ENCODE data around the gene SLC15A5.

SLC15A5 gene

DNA sequence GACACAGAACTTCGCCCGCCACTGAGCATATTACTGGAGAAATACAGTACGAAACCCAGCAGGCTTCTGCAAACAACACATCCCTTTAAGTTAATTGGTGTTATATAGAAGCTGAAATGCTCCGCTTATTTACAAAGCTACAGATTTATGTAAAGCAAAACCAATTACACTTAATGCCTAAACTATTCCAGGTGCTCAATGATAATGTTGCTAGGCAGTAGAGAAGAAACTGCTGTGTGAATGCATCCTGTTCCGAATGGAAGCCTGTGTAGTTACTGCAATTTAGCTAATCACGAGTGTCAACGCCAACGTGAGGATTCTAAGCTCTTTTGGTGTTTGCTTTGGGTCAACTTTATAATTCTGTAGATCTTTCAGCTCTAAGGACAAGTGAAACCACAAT is 89.8 kb downstream of the SLC15A5 start:
- Histone ChIP-seq H3K27me3 (ENCODE audit: low read depth) (peaks cover 3% of the 10 kb centered on the region; the same call in 1 of the 2 replicates), H3K36me3 (replicated peaks) (no peaks in the 10 kb centered on the region), H3K4me3 (no peak overlapping the region), H3K4me1 (no peaks in the 10 kb centered on the region), H3K9me3 (no peaks in the 10 kb centered on the region)
- in situ Hi-C loops (cut with MboI; ENCODE audit: low sequenced_read_pairs), result no loop called here
- no peak for DNase-seq (ENCODE audit: low spot score in 2 of 2)

DNA sequence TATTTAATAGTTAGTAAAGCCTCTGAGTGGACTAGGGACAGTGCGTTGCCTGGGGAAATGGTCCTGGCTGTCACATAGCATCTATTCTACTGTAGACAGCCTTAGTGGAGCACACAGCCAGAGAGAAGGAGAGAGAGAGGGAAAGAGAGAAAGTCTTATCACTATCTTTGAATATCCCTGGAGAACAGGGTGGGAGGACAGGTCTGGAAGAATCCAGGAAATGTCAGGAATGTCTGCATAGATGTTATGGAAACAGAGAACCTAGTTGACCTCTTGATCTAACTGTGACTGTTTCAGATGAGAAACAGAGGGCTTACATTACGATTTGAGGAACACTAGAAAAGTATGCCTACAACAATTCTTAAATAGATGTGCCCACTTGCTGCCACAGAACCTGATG is 92.8 kb downstream of the SLC15A5 start:
- DNase-seq (ENCODE audit: low spot score in 2 of 2), result no peak
- in situ Hi-C loops (cut with MboI; ENCODE audit: low sequenced_read_pairs), result no loop called here

DNA sequence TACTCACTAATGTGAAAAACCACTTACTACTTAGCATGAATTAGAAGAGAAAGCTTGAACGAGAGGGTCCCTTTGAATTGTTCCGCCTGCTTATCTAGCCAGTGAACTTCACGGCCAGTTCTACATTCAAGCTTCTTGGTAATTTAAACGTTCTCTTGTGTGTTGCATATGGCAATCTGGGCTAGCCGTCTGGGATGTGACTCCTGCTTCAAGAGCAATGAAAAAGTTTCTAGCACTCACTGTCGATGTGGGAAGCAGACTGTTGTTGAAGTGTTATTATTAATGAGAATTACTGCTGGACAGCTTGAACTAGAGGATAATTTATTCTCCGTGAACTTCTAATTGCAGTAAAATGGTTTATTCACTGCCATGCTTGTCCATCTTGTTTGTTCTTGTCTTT is 93.9 kb downstream of the SLC15A5 start:
- in situ Hi-C loops (cut with MboI; ENCODE audit: low sequenced_read_pairs), result no loop called here
- no peak for DNase-seq (ENCODE audit: low spot score in 2 of 2)
- Histone ChIP-seq H3K9me3 (no peaks in the 10 kb centered on the region), H3K4me1 (no peaks in the 10 kb centered on the region), H3K27me3 (ENCODE audit: low read depth) (peaks cover 3% of the 10 kb centered on the region; the same call in 1 of the 2 replicates), H3K4me3 (no peak overlapping the region), H3K36me3 (replicated peaks) (no peaks in the 10 kb centered on the region)

More for the DNA sequence above, 92.8 kb downstream of the SLC15A5 start:
- H3K9me3 ChIP-seq, result no peaks in the 10 kb centered on the region
- peaks cover 3% of the 10 kb centered on the region; the same call in 1 of the 2 replicates for H3K27me3 ChIP-seq (ENCODE audit: low read depth)
- no peak overlapping the region for H3K4me3 ChIP-seq
- no peaks in the 10 kb centered on the region for H3K4me1 ChIP-seq
- no peaks in the 10 kb centered on the region for H3K36me3 ChIP-seq (replicated peaks)

DNA sequence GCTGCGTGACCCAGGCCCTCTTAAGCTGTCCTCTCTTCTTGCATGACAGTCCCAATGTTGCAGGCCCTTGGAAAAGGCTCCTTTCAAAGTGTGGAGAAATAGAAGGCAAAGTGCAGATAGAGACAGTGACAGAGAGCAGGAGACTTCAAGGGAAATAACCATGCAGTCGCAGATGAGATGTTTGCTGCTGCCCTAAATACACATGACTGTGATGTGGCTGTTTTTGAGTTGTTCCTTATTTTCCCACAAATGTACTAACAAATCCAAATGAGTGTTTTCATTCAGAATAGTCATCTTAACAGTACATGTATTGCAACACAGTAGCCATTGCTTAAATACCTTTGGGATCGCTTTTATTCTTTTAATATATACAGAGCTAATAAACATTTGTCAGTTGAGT is 101.6 kb downstream of the SLC15A5 start:
- in situ Hi-C loops (cut with MboI; ENCODE audit: low sequenced_read_pairs), result no loop called here
- H3K4me1 ChIP-seq, result no peaks in the 10 kb centered on the region
- DNase-seq (ENCODE audit: low spot score in 2 of 2), result no peak
- H3K36me3 ChIP-seq (replicated peaks), result no peaks in the 10 kb centered on the region
- H3K4me3 ChIP-seq, result no peak overlapping the region
- H3K9me3 ChIP-seq, result no peaks in the 10 kb centered on the region
- 0 out of 2 replicates have a peak, but pooled peaks cover 3% of the 10 kb centered on the region for H3K27me3 ChIP-seq (ENCODE audit: low read depth)

DNA sequence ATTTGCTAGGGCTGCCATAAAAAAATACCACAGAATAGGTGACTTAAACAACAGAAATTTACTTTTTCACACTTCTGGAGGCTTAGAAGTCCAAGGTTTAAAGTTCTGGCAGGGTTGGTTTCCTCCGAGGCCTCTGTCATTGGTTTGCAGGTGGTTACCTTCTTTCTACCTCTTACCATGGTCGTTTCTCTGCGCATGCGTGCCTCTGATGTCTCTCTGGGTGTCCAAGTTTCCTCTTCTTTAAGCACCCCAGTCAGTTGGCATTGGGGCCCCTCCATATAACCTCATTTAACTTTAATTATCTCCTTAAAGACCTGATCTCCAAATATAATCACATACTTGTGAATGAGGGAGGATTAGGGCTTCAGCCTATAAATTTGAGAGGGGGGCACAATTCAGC is 103.2 kb downstream of the SLC15A5 start:
- no peak for DNase-seq (ENCODE audit: low spot score in 2 of 2)
- Histone ChIP-seq H3K4me1 (no peaks in the 10 kb centered on the region), H3K4me3 (no peak overlapping the region), H3K27me3 (ENCODE audit: low read depth) (0 out of 2 replicates have a peak, but pooled peaks cover 3% of the 10 kb centered on the region), H3K36me3 (replicated peaks) (no peaks in the 10 kb centered on the region), H3K9me3 (no peaks in the 10 kb centered on the region)
- in situ Hi-C loops (cut with MboI; ENCODE audit: low sequenced_read_pairs), result no loop called here

DNA sequence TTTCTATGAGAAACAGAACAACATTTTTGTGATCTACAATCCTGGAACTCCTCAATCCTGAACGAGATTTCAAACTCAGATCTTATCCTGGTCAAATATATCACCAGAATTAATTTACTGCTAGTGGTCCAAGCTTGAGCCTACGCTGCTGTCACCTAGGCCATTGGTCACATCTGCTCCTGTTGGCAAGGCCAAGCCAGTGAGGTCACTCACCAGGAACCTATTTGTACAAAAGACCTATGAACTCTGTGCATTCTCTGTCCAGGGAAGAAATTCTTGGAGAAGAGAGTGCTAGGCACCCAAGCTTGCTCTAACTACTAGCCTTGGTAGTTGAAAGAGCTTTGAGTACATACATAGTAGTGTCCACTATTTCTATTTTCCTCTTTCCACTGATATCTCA is 106.1 kb downstream of the SLC15A5 start:
- Histone ChIP-seq H3K27me3 (ENCODE audit: low read depth) (0 out of 2 replicates have a peak, but pooled peaks cover 3% of the 10 kb centered on the region), H3K9me3 (no peaks in the 10 kb centered on the region), H3K4me3 (no peak overlapping the region), H3K4me1 (no peaks in the 10 kb centered on the region), H3K36me3 (replicated peaks) (no peaks in the 10 kb centered on the region)
- in situ Hi-C loops (cut with MboI; ENCODE audit: low sequenced_read_pairs), result no loop called here
- DNase-seq (ENCODE audit: low spot score in 2 of 2), result no peak

DNA sequence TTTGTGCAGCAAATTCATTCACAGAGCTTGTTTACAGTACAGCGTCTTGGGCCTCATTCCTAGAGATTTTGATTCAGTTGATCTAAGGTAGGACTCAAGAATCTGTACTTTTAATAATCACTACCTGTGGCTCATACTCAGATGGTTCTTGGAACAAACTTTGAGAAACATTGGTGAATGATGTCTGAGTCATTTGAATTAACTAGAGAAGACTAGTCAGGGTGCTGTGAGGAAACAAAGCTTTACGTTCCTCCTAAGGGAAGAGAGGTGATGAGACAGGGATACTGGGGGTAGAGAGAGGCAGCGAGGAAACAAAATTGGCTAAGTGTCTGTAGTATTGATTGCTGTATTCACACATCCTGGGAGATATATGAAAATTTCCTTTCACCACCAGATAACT is 109.4 kb downstream of the SLC15A5 start:
- in situ Hi-C loops (cut with MboI; ENCODE audit: low sequenced_read_pairs), result no loop called here
- Histone ChIP-seq H3K36me3 (replicated peaks) (no peaks in the 10 kb centered on the region), H3K4me1 (no peaks in the 10 kb centered on the region), H3K4me3 (no peak overlapping the region), H3K27me3 (ENCODE audit: low read depth) (peaks cover 5% of the 10 kb centered on the region; the same call in 1 of the 2 replicates), H3K9me3 (no peaks in the 10 kb centered on the region)
- DNase-seq (ENCODE audit: low spot score in 2 of 2), result no peak

DNA sequence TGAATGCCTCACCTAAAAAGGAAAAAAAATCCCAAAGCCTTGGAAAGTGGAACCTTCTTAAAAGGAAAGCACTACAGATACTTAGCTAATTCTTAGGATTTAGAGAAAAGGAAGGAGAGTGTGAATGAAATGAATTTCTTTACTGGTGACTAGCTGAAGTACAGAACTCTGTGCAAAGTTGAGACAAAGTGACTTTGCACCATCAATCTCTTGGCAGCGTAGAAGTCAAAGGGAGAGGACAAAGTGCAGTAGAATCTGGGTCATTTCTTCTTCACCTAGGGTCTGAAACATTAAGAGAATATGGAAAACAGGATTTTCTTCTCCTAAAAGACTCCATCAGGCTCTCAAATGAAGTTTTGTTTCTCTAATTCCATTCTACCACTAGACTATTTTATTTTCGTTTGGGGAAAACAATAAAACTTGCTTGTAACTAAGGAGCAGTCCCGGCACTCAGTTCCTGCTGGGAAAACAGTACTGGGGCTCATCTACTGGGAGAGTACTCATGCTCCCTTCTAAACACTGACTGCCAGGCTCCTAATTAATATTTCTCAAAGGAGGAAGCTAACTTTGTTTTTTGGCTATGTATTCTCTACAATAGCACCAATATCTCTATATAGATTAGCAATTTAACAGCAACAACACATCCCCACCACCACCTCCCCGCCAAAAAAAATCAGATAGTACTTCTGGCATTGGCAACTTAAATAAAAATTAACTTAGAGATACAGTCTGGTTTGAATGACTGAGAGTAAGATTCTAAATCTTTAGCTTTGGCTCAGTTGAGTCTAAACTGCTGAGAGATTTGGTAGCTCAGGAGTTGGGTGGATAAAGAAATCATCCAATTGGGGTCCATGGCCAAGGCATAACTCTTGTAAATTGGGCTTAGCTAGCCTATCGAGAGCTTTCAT is 110.7 kb downstream of the SLC15A5 start:
- Histone ChIP-seq H3K4me1 (no peaks in the 10 kb centered on the region), H3K4me3 (no peak overlapping the region), H3K27me3 (ENCODE audit: low read depth) (peaks cover 6% of the 10 kb centered on the region), H3K9me3 (no peaks in the 10 kb centered on the region), H3K36me3 (replicated peaks) (no peaks in the 10 kb centered on the region)
- in situ Hi-C loops (cut with MboI; ENCODE audit: low sequenced_read_pairs), result no loop called here
- no peak for DNase-seq (ENCODE audit: low spot score in 2 of 2)

DNA sequence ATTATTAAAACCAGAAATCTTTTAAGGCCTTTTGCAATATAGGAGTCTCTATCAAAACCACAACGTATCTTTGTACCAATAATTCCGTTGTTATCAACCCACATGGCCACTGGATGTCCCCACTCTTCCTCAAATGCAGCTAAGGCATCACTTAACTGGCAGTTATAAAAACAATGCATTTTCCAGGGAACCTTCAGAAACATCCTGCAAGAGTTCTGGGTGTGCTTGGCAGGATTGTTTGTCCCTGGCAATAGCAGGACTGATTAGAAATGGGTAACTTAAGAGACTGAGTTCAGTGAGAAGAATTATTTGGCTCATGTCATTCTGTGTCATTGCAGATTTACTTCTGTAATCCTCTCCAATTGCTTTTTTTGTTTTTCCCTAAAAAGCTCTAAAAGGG is 112.0 kb downstream of the SLC15A5 start:
- Histone ChIP-seq H3K9me3 (no peaks in the 10 kb centered on the region), H3K36me3 (replicated peaks) (no peaks in the 10 kb centered on the region), H3K4me3 (no peak overlapping the region), H3K4me1 (no peaks in the 10 kb centered on the region), H3K27me3 (ENCODE audit: low read depth) (peaks cover 19% of the 10 kb centered on the region)
- in situ Hi-C loops (cut with MboI; ENCODE audit: low sequenced_read_pairs), result no loop called here
- DNase-seq (ENCODE audit: low spot score in 2 of 2), result peak; percentile 37 to 38

DNA sequence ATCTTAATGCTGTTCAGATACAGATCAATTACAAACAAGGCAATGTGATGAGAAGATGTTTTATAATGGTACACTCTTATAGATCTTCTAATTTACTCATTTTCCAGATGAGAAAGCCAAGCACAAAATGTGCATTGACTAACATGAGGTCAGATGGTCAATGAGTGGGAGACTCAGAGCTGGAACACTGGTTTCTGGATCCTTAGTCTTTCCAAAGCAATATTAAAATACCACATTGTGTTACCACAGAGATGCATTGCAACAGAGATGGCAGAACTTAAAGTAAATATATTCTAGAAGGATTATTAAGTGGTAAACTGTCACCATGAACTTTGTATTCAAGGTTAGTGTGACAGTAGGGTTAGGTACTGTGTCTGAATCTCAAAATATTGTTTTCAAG is 113.6 kb downstream of the SLC15A5 start:
- Histone ChIP-seq H3K4me3 (no peak overlapping the region), H3K4me1 (no peaks in the 10 kb centered on the region), H3K27me3 (ENCODE audit: low read depth) (peaks cover 22% of the 10 kb centered on the region), H3K9me3 (no peaks in the 10 kb centered on the region), H3K36me3 (replicated peaks) (no peaks in the 10 kb centered on the region)
- in situ Hi-C loops (cut with MboI; ENCODE audit: low sequenced_read_pairs), result no loop called here
- DNase-seq (ENCODE audit: low spot score in 2 of 2), result no peak

DNA sequence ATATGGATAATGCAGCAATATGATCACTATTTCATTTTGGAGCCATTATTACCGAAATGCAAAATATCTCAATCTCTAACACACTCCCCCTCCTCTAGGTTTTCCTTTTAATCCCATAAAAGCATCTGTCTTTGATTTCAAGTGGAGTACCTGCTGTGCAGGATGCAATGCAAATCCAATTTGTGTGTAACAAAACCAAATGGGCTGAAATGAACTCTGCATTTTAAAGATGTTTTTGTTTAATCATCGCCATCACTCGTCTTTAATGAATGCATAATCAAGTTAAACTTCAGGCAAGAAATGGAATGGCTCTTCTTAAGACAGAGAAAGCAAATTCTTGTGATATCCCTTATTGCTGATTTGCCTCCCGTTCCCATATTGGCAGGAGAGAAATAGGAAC is 114.3 kb downstream of the SLC15A5 start:
- Histone ChIP-seq H3K9me3 (no peaks in the 10 kb centered on the region), H3K36me3 (replicated peaks) (no peaks in the 10 kb centered on the region), H3K4me3 (no peak overlapping the region), H3K27me3 (ENCODE audit: low read depth) (peaks cover 22% of the 10 kb centered on the region), H3K4me1 (no peaks in the 10 kb centered on the region)
- DNase-seq (ENCODE audit: low spot score in 2 of 2), result no peak
- in situ Hi-C loops (cut with MboI; ENCODE audit: low sequenced_read_pairs), result no loop called here

DNA sequence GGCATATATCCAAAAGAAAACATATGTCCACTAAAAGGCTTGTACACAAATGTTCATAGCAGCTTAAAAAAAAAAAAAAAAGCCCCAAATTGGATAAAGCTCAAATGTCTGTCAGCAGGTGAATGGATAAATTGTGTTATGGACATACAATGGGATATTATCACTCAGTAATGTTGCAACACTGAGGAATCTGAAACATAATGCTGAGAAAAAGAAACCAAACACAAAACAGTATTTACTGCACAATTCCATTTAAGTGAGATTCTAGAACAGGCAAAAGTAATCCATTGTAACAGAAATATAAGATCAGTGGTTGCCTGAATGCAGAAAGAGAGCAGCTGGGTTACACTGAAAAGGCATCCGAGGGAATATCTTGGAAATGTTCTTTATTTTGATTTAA is 117.9 kb downstream of the SLC15A5 start:
- no peak for DNase-seq (ENCODE audit: low spot score in 2 of 2)
- Histone ChIP-seq H3K36me3 (replicated peaks) (no peaks in the 10 kb centered on the region), H3K27me3 (ENCODE audit: low read depth) (peaks cover 22% of the 10 kb centered on the region), H3K4me1 (no peaks in the 10 kb centered on the region), H3K9me3 (no peaks in the 10 kb centered on the region), H3K4me3 (no peak overlapping the region)
- in situ Hi-C loops (cut with MboI; ENCODE audit: low sequenced_read_pairs), result no loop called here

DNA sequence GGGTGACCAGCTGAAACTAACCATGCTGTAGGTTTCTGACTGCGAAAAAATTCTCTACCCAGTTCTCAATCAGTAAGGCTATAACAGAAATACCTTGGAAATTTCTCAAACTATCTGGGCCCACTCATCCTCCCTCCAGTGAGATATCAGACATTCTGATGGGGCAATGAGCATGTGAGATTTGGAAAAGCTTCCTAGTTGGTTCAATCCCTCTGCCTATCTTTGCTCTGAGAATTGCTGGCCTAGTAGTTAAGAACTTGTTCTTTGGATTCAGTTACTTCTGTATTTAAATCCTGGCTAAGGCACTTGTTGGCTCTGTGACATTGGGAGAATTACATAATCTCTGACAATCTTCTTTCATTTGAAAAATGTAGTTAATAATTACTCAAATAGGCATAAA is 119.4 kb downstream of the SLC15A5 start:
- no peak for DNase-seq (ENCODE audit: low spot score in 2 of 2)
- H3K9me3 ChIP-seq, result no peaks in the 10 kb centered on the region
- H3K4me3 ChIP-seq, result no peak overlapping the region
- in situ Hi-C loops (cut with MboI; ENCODE audit: low sequenced_read_pairs), result no loop called here
- no peaks in the 10 kb centered on the region for H3K36me3 ChIP-seq (replicated peaks)
- no peaks in the 10 kb centered on the region for H3K4me1 ChIP-seq
- H3K27me3 ChIP-seq (ENCODE audit: low read depth), result peaks cover 17% of the 10 kb centered on the region

DNA sequence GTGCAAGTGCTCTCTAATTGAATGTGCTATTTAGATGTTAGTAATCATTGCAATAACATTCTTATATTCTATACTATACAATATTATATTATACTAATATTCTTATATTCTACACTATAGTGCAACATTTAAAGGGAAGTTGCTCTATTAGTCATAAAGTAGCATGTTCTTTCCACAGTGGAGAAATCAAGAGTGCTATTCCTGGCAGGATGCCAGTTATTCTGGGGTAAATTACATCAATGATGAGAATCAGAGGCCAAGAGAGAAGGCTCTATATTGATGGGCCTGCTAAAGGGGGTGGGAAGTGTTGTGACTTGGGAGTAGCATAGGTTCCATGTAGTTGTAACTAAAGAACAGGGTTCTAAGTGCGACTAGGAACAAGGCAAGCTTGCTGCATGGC is 121.5 kb downstream of the SLC15A5 start:
- no peaks in the 10 kb centered on the region for H3K36me3 ChIP-seq (replicated peaks)
- H3K4me1 ChIP-seq, result no peaks in the 10 kb centered on the region
- in situ Hi-C loops (cut with MboI; ENCODE audit: low sequenced_read_pairs), result no loop called here
- no peak overlapping the region for H3K4me3 ChIP-seq
- H3K27me3 ChIP-seq (ENCODE audit: low read depth), result peaks cover 7% of the 10 kb centered on the region
- no peaks in the 10 kb centered on the region for H3K9me3 ChIP-seq
- DNase-seq (ENCODE audit: low spot score in 2 of 2), result no peak

Measured in HAP-1 (cell line).